ENCODE results near the gene OR52I2.

DNA sequence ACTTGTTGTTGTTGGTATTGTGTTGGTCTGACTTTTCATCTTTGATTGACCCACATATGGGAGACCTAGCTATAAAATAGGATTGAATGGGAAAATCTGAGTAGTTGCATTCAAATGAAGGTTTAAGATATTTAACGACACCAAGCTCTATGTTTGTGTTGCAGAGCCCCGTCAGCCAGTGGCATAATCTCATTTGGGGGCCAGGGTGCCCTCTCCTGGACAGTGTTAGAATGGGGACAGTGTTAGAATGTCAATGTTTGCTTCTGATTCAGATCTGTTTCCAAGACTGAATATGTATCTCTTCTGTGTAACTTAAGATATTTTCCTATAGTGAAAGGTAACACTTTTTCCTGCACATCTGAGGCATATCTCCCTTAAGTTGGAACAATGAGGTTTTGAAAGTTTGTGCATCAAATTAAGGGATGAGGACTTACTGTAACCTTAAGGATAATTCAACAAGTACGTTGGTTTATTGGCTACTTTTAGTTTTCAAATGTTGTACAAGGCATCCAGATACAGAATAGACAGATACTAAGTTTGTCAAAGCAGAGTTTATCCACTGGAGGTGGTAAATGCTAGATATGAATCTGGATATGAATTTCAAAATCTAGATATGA is 41.8 kb upstream of the OR52I2 start:
- TF ChIP-seq RAD21 (IDR thresholded peaks at IDR 0.05; ENCODE audit: low read depth) (peak; percentile 55), REST (IDR thresholded peaks at IDR 0.05; ENCODE audit: low read depth) (no peak), TCF12 (IDR thresholded peaks at IDR 0.05; ENCODE audit: low read depth) (no peak), EP300 (IDR thresholded peaks at IDR 0.05; ENCODE audit: borderline replicate concordance) (no peak), TEAD4 (IDR thresholded peaks at IDR 0.05) (no peak), TAF1 (IDR thresholded peaks at IDR 0.05; ENCODE audit: low read depth) (no peak), YY1 (IDR thresholded peaks at IDR 0.05; ENCODE audit: low read depth) (no peak), CREB1 (IDR thresholded peaks at IDR 0.05; ENCODE audit: low read depth) (no peak), EGR1 (IDR thresholded peaks at IDR 0.05) (no peak), ZBTB7A (IDR thresholded peaks at IDR 0.05; ENCODE audit: low read depth) (no peak), CEBPB (IDR thresholded peaks at IDR 0.05) (no peak)
- TF ChIP-seq, protein P1, sequence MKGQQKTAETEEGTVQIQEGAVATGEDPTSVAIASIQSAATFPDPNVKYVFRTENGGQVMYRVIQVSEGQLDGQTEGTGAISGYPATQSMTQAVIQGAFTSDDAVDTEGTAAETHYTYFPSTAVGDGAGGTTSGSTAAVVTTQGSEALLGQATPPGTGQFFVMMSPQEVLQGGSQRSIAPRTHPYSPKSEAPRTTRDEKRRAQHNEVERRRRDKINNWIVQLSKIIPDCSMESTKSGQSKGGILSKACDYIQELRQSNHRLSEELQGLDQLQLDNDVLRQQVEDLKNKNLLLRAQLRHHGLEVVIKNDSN (IDR thresholded peaks at IDR 0.05) = no peak
- TF ChIP-seq, protein P2, sequence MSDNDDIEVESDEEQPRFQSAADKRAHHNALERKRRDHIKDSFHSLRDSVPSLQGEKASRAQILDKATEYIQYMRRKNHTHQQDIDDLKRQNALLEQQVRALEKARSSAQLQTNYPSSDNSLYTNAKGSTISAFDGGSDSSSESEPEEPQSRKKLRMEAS (IDR thresholded peaks at IDR 0.05) = no peak
